ENCODE results near the gene ZCCHC24. TPM values are rescaled to one million over a fixed set of nuclear protein-coding genes. Genes with fewer than 3 reads are reported as not detected.

The ZCCHC24 gene
- total RNA-seq, 1 donor from 2014 or later: 31.8 TPM

- no peak overlapping the region for H3K4me3 Mint-ChIP-seq
Observed at GRCh38 chr10:79376751-79377556, 68.5 kb downstream of the ZCCHC24 start.

GRCh38 chr10:79376078-79376628, 69.3 kb downstream of the ZCCHC24 start:
- H3K4me1 Mint-ChIP-seq: peaks cover 8% of the 10 kb centered on the region

More at GRCh38 chr10:79376751-79377556, 68.5 kb downstream of the ZCCHC24 start:
- Mint-ChIP-seq H3K36me3 (no peaks in the 10 kb centered on the region), H3K9me3 (no peaks in the 10 kb centered on the region), H3K4me1 (peaks cover 13% of the 10 kb centered on the region), H3K27me3 (ENCODE audit: low read depth) (no peaks in the 10 kb centered on the region), H3K27ac (no peak overlapping the region)
- TF ChIP-seq CTCF (IDR thresholded peaks at IDR 0.05; ENCODE audit: unreplicated experiment): no peak
- no peak for DNase-seq (ENCODE audit: low spot score in 2 of 2, unreplicated experiment in 2 of 2)

GRCh38 chr10:79375321-79376077, 69.9 kb downstream of the ZCCHC24 start:
- DNase-seq (ENCODE audit: low spot score in 2 of 2, unreplicated experiment in 2 of 2): no peak
- peaks cover 8% of the 10 kb centered on the region for H3K4me1 Mint-ChIP-seq

More at GRCh38 chr10:79376078-79376628, 69.3 kb downstream of the ZCCHC24 start:
- H3K27ac Mint-ChIP-seq: no peak overlapping the region
- H3K9me3 Mint-ChIP-seq: peaks cover 4% of the 10 kb centered on the region
- no peak for DNase-seq (ENCODE audit: low spot score in 2 of 2, unreplicated experiment in 2 of 2)
- no peak overlapping the region for H3K4me3 Mint-ChIP-seq
- peaks cover 2% of the 10 kb centered on the region for H3K36me3 Mint-ChIP-seq
- no peaks in the 10 kb centered on the region for H3K27me3 Mint-ChIP-seq (ENCODE audit: low read depth)
- no peak for TF ChIP-seq CTCF (IDR thresholded peaks at IDR 0.05; ENCODE audit: unreplicated experiment)

GRCh38 chr10:79374312-79375191, 70.9 kb downstream of the ZCCHC24 start:
- peak; percentile 100 for TF ChIP-seq CTCF (IDR thresholded peaks at IDR 0.05; ENCODE audit: unreplicated experiment)
- Mint-ChIP-seq H3K27ac (peak overlapping the region; percentile 41), H3K27me3 (ENCODE audit: low read depth) (no peaks in the 10 kb centered on the region), H3K36me3 (peaks cover 2% of the 10 kb centered on the region), H3K4me3 (no peak overlapping the region), H3K4me1 (peaks cover 8% of the 10 kb centered on the region), H3K9me3 (peaks cover 8% of the 10 kb centered on the region)
- DNase-seq (ENCODE audit: low spot score in 2 of 2, unreplicated experiment in 2 of 2): peak; percentile 59 to 91

More at GRCh38 chr10:79375321-79376077, 69.9 kb downstream of the ZCCHC24 start:
- peaks cover 4% of the 10 kb centered on the region for H3K9me3 Mint-ChIP-seq
- no peak overlapping the region for H3K4me3 Mint-ChIP-seq
- no peaks in the 10 kb centered on the region for H3K27me3 Mint-ChIP-seq (ENCODE audit: low read depth)
- H3K27ac Mint-ChIP-seq: no peak overlapping the region
- no peak for TF ChIP-seq CTCF (IDR thresholded peaks at IDR 0.05; ENCODE audit: unreplicated experiment)
- peaks cover 2% of the 10 kb centered on the region for H3K36me3 Mint-ChIP-seq

- no peak for TF ChIP-seq CTCF (IDR thresholded peaks at IDR 0.05; ENCODE audit: unreplicated experiment)
- Mint-ChIP-seq H3K9me3 (peaks cover 8% of the 10 kb centered on the region), H3K27ac (no peak overlapping the region), H3K36me3 (peaks cover 2% of the 10 kb centered on the region), H3K4me1 (peaks cover 8% of the 10 kb centered on the region), H3K4me3 (no peak overlapping the region), H3K27me3 (ENCODE audit: low read depth) (no peaks in the 10 kb centered on the region)
- no peak for DNase-seq (ENCODE audit: low spot score in 2 of 2, unreplicated experiment in 2 of 2)
Observed at GRCh38 chr10:79372871-79373270, 72.6 kb downstream of the ZCCHC24 start.
